ENCODE data around the gene B3GALT5. TPM values are rescaled to one million over a fixed set of nuclear protein-coding genes. Genes with fewer than 3 reads are reported as not detected.

B3GALT5 gene
- total RNA-seq, 3 donors from 2014 or later = 2.3 to 2.9 TPM; not detected in 1

- intact Hi-C loops (cut with DNase I; ENCODE audit: low total_unique reads) = no loop called here
- Histone ChIP-seq H3K36me3 (no peaks in the 10 kb centered on the region), H3K27me3 (no peaks in the 10 kb centered on the region), H3K4me3 (no peak overlapping the region), H3K27ac (no peak overlapping the region), H3K9me3 (no peaks in the 10 kb centered on the region), H3K4me1 (no peaks in the 10 kb centered on the region)
- TF ChIP-seq CTCF (IDR thresholded peaks at IDR 0.05) (no peak), POLR2A (IDR thresholded peaks at IDR 0.05) (no peak), POLR2AphosphoS5 (IDR thresholded peaks at IDR 0.05) (no peak)
- no peak for DNase-seq (ENCODE audit: low spot score in 2 of 2)
Measured at GRCh38 chr21:39632796-39633442, 20.2 kb downstream of the B3GALT5 start.

- Histone ChIP-seq H3K36me3 (no peaks in the 10 kb centered on the region), H3K4me1 (no peaks in the 10 kb centered on the region), H3K9me3 (no peaks in the 10 kb centered on the region), H3K27me3 (no peaks in the 10 kb centered on the region), H3K27ac (no peak overlapping the region), H3K4me3 (no peak overlapping the region)
- DNase-seq (ENCODE audit: low spot score in 2 of 2) = no peak
- intact Hi-C loops (cut with DNase I; ENCODE audit: low total_unique reads) = no loop called here
- no peak for TF ChIP-seq POLR2A (IDR thresholded peaks at IDR 0.05)
- TF ChIP-seq POLR2AphosphoS5 (IDR thresholded peaks at IDR 0.05) = no peak
- no peak for TF ChIP-seq CTCF (IDR thresholded peaks at IDR 0.05)
Measured at GRCh38 chr21:39633770-39634181, 21.0 kb downstream of the B3GALT5 start.

GRCh38 chr21:39634507-39634906, 21.8 kb downstream of the B3GALT5 start:
- no peaks in the 10 kb centered on the region for H3K4me1 ChIP-seq
- intact Hi-C loops (cut with DNase I; ENCODE audit: low total_unique reads) = no loop called here
- H3K27ac ChIP-seq = no peak overlapping the region
- H3K27me3 ChIP-seq = no peaks in the 10 kb centered on the region
- DNase-seq (ENCODE audit: low spot score in 2 of 2) = no peak
- H3K4me3 ChIP-seq = no peak overlapping the region
- TF ChIP-seq CTCF (IDR thresholded peaks at IDR 0.05) (no peak), POLR2A (IDR thresholded peaks at IDR 0.05) (no peak), POLR2AphosphoS5 (IDR thresholded peaks at IDR 0.05) (no peak)
- no peaks in the 10 kb centered on the region for H3K9me3 ChIP-seq
- H3K36me3 ChIP-seq = no peaks in the 10 kb centered on the region

- Histone ChIP-seq H3K4me1 (no peaks in the 10 kb centered on the region), H3K4me3 (no peak overlapping the region), H3K27me3 (no peaks in the 10 kb centered on the region), H3K9me3 (no peaks in the 10 kb centered on the region), H3K27ac (no peak overlapping the region), H3K36me3 (no peaks in the 10 kb centered on the region)
- TF ChIP-seq POLR2A (IDR thresholded peaks at IDR 0.05) (no peak), POLR2AphosphoS5 (IDR thresholded peaks at IDR 0.05) (no peak), CTCF (IDR thresholded peaks at IDR 0.05) (no peak)
- no peak for DNase-seq (ENCODE audit: low spot score in 2 of 2)
- intact Hi-C loops (cut with DNase I; ENCODE audit: low total_unique reads) = no loop called here
Measured at GRCh38 chr21:39637197-39637970, 24.6 kb downstream of the B3GALT5 start.

- intact Hi-C loops (cut with DNase I; ENCODE audit: low total_unique reads) = no loop called here
Measured at GRCh38 chr21:39637971-39638240, 25.2 kb downstream of the B3GALT5 start.

More at GRCh38 chr21:39637971-39638240, 25.2 kb downstream of the B3GALT5 start:
- no peak for DNase-seq (ENCODE audit: low spot score in 2 of 2)
- H3K27ac ChIP-seq = no peak overlapping the region
- no peaks in the 10 kb centered on the region for H3K27me3 ChIP-seq
- TF ChIP-seq POLR2A (IDR thresholded peaks at IDR 0.05) (no peak), CTCF (IDR thresholded peaks at IDR 0.05) (no peak), POLR2AphosphoS5 (IDR thresholded peaks at IDR 0.05) (no peak)
- H3K4me1 ChIP-seq = no peaks in the 10 kb centered on the region
- no peaks in the 10 kb centered on the region for H3K36me3 ChIP-seq
- no peak overlapping the region for H3K4me3 ChIP-seq
- H3K9me3 ChIP-seq = no peaks in the 10 kb centered on the region

Data from breast epithelium (tissue), 4 donors.